ENCODE results near the gene GRIPAP1. TPM values are rescaled to one million over a fixed set of nuclear protein-coding genes. Genes with fewer than 3 reads are reported as not detected.

The GRIPAP1 gene
- total RNA-seq, 1 donor, result 15.6 TPM

GRCh38 chrX:48966796-48967579, 35.1 kb downstream of the GRIPAP1 start:
- Histone ChIP-seq H4K20me1 (ENCODE audit: insufficient read depth, low read length) (no peaks in the 10 kb centered on the region), H3K4me2 (ENCODE audit: insufficient read depth, low read length) (no peak overlapping the region), H3K36me3 (ENCODE audit: insufficient read depth, low read length) (no peaks in the 10 kb centered on the region), H3K79me2 (ENCODE audit: insufficient read depth, low read length) (no peaks in the 10 kb centered on the region), H3K27me3 (ENCODE audit: insufficient read depth, low read length) (no peaks in the 10 kb centered on the region), H3K4me3 (ENCODE audit: insufficient read depth, low read length) (no peak overlapping the region), H3K4me1 (ENCODE audit: insufficient read depth, low read length) (peaks cover 7% of the 10 kb centered on the region), H3K9me3 (ENCODE audit: low read depth, low read length) (no peaks in the 10 kb centered on the region), H2AFZ (ENCODE audit: low read length) (no peak overlapping the region), H3K27ac (ENCODE audit: low read depth, low read length) (no peak overlapping the region)
- no peak for TF ChIP-seq CTCF (IDR thresholded peaks at IDR 0.05; ENCODE audit: extremely low read depth, low read depth, low read length)
- no peak for DNase-seq (ENCODE audit: insufficient read length, low spot score, missing footprints)

- Histone ChIP-seq H3K36me3 (ENCODE audit: insufficient read depth, low read length) (no peaks in the 10 kb centered on the region), H3K79me2 (ENCODE audit: insufficient read depth, low read length) (no peaks in the 10 kb centered on the region), H3K4me3 (ENCODE audit: insufficient read depth, low read length) (no peak overlapping the region), H3K27me3 (ENCODE audit: insufficient read depth, low read length) (no peaks in the 10 kb centered on the region), H3K27ac (ENCODE audit: low read depth, low read length) (no peak overlapping the region), H3K4me1 (ENCODE audit: insufficient read depth, low read length) (peaks cover 7% of the 10 kb centered on the region), H3K4me2 (ENCODE audit: insufficient read depth, low read length) (no peak overlapping the region), H4K20me1 (ENCODE audit: insufficient read depth, low read length) (no peaks in the 10 kb centered on the region), H2AFZ (ENCODE audit: low read length) (no peak overlapping the region), H3K9me3 (ENCODE audit: low read depth, low read length) (no peaks in the 10 kb centered on the region)
- no peak for DNase-seq (ENCODE audit: insufficient read length, low spot score, missing footprints)
- TF ChIP-seq CTCF (IDR thresholded peaks at IDR 0.05; ENCODE audit: extremely low read depth, low read depth, low read length), result no peak
Measured at GRCh38 chrX:48965959-48966358, 36.1 kb downstream of the GRIPAP1 start.

GRCh38 chrX:48961585-48962091, 40.4 kb downstream of the GRIPAP1 start:
- no peak for TF ChIP-seq CTCF (IDR thresholded peaks at IDR 0.05; ENCODE audit: extremely low read depth, low read depth, low read length)
- Histone ChIP-seq H3K27ac (ENCODE audit: low read depth, low read length) (no peak overlapping the region), H3K9me3 (ENCODE audit: low read depth, low read length) (no peaks in the 10 kb centered on the region), H3K4me1 (ENCODE audit: insufficient read depth, low read length) (peaks cover 7% of the 10 kb centered on the region), H2AFZ (ENCODE audit: low read length) (no peak overlapping the region), H3K36me3 (ENCODE audit: insufficient read depth, low read length) (no peaks in the 10 kb centered on the region), H3K79me2 (ENCODE audit: insufficient read depth, low read length) (peaks cover 6% of the 10 kb centered on the region), H3K4me3 (ENCODE audit: insufficient read depth, low read length) (no peak overlapping the region), H3K4me2 (ENCODE audit: insufficient read depth, low read length) (no peak overlapping the region), H3K27me3 (ENCODE audit: insufficient read depth, low read length) (no peaks in the 10 kb centered on the region), H4K20me1 (ENCODE audit: insufficient read depth, low read length) (peaks cover 2% of the 10 kb centered on the region)
- no peak for DNase-seq (ENCODE audit: insufficient read length, low spot score, missing footprints)

- peaks cover 8% of the 10 kb centered on the region for H3K36me3 ChIP-seq (ENCODE audit: insufficient read depth, low read length)
- H3K27me3 ChIP-seq (ENCODE audit: insufficient read depth, low read length), result no peaks in the 10 kb centered on the region
- TF ChIP-seq CTCF (IDR thresholded peaks at IDR 0.05; ENCODE audit: extremely low read depth, low read depth, low read length), result no peak
- H2AFZ ChIP-seq (ENCODE audit: low read length), result no peak overlapping the region
- no peak overlapping the region for H3K27ac ChIP-seq (ENCODE audit: low read depth, low read length)
- H3K4me2 ChIP-seq (ENCODE audit: insufficient read depth, low read length), result no peak overlapping the region
- H3K4me3 ChIP-seq (ENCODE audit: insufficient read depth, low read length), result no peak overlapping the region
- peaks cover 19% of the 10 kb centered on the region for H3K79me2 ChIP-seq (ENCODE audit: insufficient read depth, low read length)
- H3K9me3 ChIP-seq (ENCODE audit: low read depth, low read length), result no peaks in the 10 kb centered on the region
- peaks cover 15% of the 10 kb centered on the region for H4K20me1 ChIP-seq (ENCODE audit: insufficient read depth, low read length)
- no peak for DNase-seq (ENCODE audit: insufficient read length, low spot score, missing footprints)
- peaks cover 16% of the 10 kb centered on the region for H3K4me1 ChIP-seq (ENCODE audit: insufficient read depth, low read length)
Measured at GRCh38 chrX:48960291-48960690, 41.8 kb downstream of the GRIPAP1 start.

All from osteoblast (primary cell).